ENCODE results near the gene TULP1.
"Not testable (repeated sequence)": the region's sequence is repeated elsewhere in the genome, so short reads cannot be mapped to it uniquely, and the experiment has no call there.

TULP1 gene

GRCh38 chr6:35522151-35522550 lies 9.5 kb upstream of the TULP1 start:
- in situ Hi-C loops (cut with MboI; ENCODE audit: low sequenced_read_pairs): no loop called here

- in situ Hi-C loops (cut with MboI; ENCODE audit: low sequenced_read_pairs): no loop called here
Observed at GRCh38 chr6:35521235-35521634, 8.5 kb upstream of the TULP1 start.

GRCh38 chr6:35519313-35520015 lies 6.8 kb upstream of the TULP1 start:
- in situ Hi-C loops (cut with MboI; ENCODE audit: low sequenced_read_pairs): no loop called here

- in situ Hi-C loops (cut with MboI; ENCODE audit: low sequenced_read_pairs): no loop called here
Observed at GRCh38 chr6:35518566-35519312, 6.0 kb upstream of the TULP1 start.

- in situ Hi-C loops (cut with MboI; ENCODE audit: low sequenced_read_pairs): not testable (repeated sequence)
Observed at GRCh38 chr6:35517978-35518377, 5.3 kb upstream of the TULP1 start.

GRCh38 chr6:35516712-35517111 lies 4.0 kb upstream of the TULP1 start:
- in situ Hi-C loops (cut with MboI; ENCODE audit: low sequenced_read_pairs): no loop called here

GRCh38 chr6:35515939-35516338 lies 3.2 kb upstream of the TULP1 start:
- in situ Hi-C loops (cut with MboI; ENCODE audit: low sequenced_read_pairs): not testable (repeated sequence)

- in situ Hi-C loops (cut with MboI; ENCODE audit: low sequenced_read_pairs): no loop called here
Observed at GRCh38 chr6:35514587-35514986, 1.9 kb upstream of the TULP1 start.

GRCh38 chr6:35512006-35512405 lies 690 bp downstream of the TULP1 start:
- in situ Hi-C loops (cut with MboI; ENCODE audit: low sequenced_read_pairs): no loop called here

GRCh38 chr6:35511562-35511941 lies 1.1 kb downstream of the TULP1 start:
- in situ Hi-C loops (cut with MboI; ENCODE audit: low sequenced_read_pairs): no loop called here

GRCh38 chr6:35510916-35511561 lies 1.7 kb downstream of the TULP1 start:
- in situ Hi-C loops (cut with MboI; ENCODE audit: low sequenced_read_pairs): no loop called here

- in situ Hi-C loops (cut with MboI; ENCODE audit: low sequenced_read_pairs): no loop called here
Observed at GRCh38 chr6:35508542-35508941, 4.2 kb downstream of the TULP1 start.

GRCh38 chr6:35508027-35508426 lies 4.7 kb downstream of the TULP1 start:
- in situ Hi-C loops (cut with MboI; ENCODE audit: low sequenced_read_pairs): no loop called here

- in situ Hi-C loops (cut with MboI; ENCODE audit: low sequenced_read_pairs): no loop called here
Observed at GRCh38 chr6:35507221-35507620, 5.5 kb downstream of the TULP1 start.

GRCh38 chr6:35506536-35506935 lies 6.2 kb downstream of the TULP1 start:
- in situ Hi-C loops (cut with MboI; ENCODE audit: low sequenced_read_pairs): no loop called here

GRCh38 chr6:35505999-35506412 lies 6.7 kb downstream of the TULP1 start:
- in situ Hi-C loops (cut with MboI; ENCODE audit: low sequenced_read_pairs): no loop called here

- in situ Hi-C loops (cut with MboI; ENCODE audit: low sequenced_read_pairs): no loop called here
Observed at GRCh38 chr6:35503534-35503933, 9.2 kb downstream of the TULP1 start.

- in situ Hi-C loops (cut with MboI; ENCODE audit: low sequenced_read_pairs): no loop called here
Observed at GRCh38 chr6:35501784-35502183, 10.9 kb downstream of the TULP1 start.

GRCh38 chr6:35500782-35501181 lies 11.9 kb downstream of the TULP1 start:
- in situ Hi-C loops (cut with MboI; ENCODE audit: low sequenced_read_pairs): no loop called here

- in situ Hi-C loops (cut with MboI; ENCODE audit: low sequenced_read_pairs): no loop called here
Observed at GRCh38 chr6:35499372-35499771, 13.3 kb downstream of the TULP1 start.

- in situ Hi-C loops (cut with MboI; ENCODE audit: low sequenced_read_pairs): no loop called here
Observed at GRCh38 chr6:35498422-35499067, 14.2 kb downstream of the TULP1 start.
